SK-N-SH treated with all-trans-retinoic acid at 6 μM for 48 hours (cell line): Measurements from ENCODE around the gene DYNC2H1.

Experiments used
- ARNTL ChIP-seq: fragments of 450-650 bp; formaldehyde crosslinking; IDR thresholded peaks from 2 replicates; pipeline ENCODE4 v1.5.0; 2020; ENCODE audit warnings: low read depth, mild to moderate bottlenecking, moderate library complexity, borderline replicate concordance
- BACH2 ChIP-seq: fragments of 250-450 bp; sonication (Bioruptor Pico); IDR thresholded peaks from 2 replicates; pipeline ENCODE4 v1.9.0; 2021; ENCODE audit warnings: mild to moderate bottlenecking, borderline replicate concordance
- GLIS3 ChIP-seq: fragments of 250-450 bp; sonication (Bioruptor Pico); IDR thresholded peaks from 2 replicates; pipeline ENCODE4 v1.5.0; 2020; ENCODE audit warnings: mild to moderate bottlenecking, moderate library complexity
- PATZ1 ChIP-seq: fragments of 250-450 bp; sonication (Bioruptor Pico); IDR thresholded peaks from 2 replicates; pipeline ENCODE4 v1.8.0; 2020; ENCODE audit warnings: mild to moderate bottlenecking, moderate library complexity, borderline replicate concordance
- PPARA ChIP-seq: fragments of 250-450 bp; sonication (Bioruptor Pico); IDR thresholded peaks from 2 replicates; pipeline ENCODE4 v1.5.0; 2020; ENCODE audit warnings: mild to moderate bottlenecking, borderline replicate concordance
- RARB ChIP-seq: fragments of 250-450 bp; sonication (Bioruptor Pico); IDR thresholded peaks from 2 replicates; pipeline ENCODE4 v1.8.0; 2021; ENCODE audit warnings: mild to moderate bottlenecking, moderate library complexity
- SNAI2 ChIP-seq: fragments of 250-450 bp; sonication (Bioruptor Pico); IDR thresholded peaks from 2 replicates; pipeline ENCODE4 v1.5.0; 2020; ENCODE audit warnings: mild to moderate bottlenecking, moderate library complexity
- TOX ChIP-seq: fragments of 250-450 bp; sonication (Bioruptor Pico); IDR thresholded peaks from 2 replicates; pipeline ENCODE4 v1.8.0; 2021; ENCODE audit warnings: mild to moderate bottlenecking, moderate library complexity, borderline replicate concordance
- ZFP30 ChIP-seq: fragments of 450-650 bp; formaldehyde crosslinking; IDR thresholded peaks from 2 replicates; pipeline ENCODE4 v1.5.0; 2022; ENCODE audit warnings: mild to moderate bottlenecking, moderate library complexity
- ZNF565 ChIP-seq: fragments of 450-650 bp; formaldehyde crosslinking; conservative IDR thresholded peaks from 2 replicates; pipeline ENCODE4 v1.5.0; 2020; ENCODE audit warnings: low read depth, mild to moderate bottlenecking, moderate library complexity
- TF ChIP-seq, protein P1 (sequence below): fragments of 250-450 bp; sonication (Bioruptor Pico); IDR thresholded peaks from 2 replicates; pipeline ENCODE4 v1.5.0; 2020; ENCODE audit warnings: mild to moderate bottlenecking, moderate library complexity

DNA sequence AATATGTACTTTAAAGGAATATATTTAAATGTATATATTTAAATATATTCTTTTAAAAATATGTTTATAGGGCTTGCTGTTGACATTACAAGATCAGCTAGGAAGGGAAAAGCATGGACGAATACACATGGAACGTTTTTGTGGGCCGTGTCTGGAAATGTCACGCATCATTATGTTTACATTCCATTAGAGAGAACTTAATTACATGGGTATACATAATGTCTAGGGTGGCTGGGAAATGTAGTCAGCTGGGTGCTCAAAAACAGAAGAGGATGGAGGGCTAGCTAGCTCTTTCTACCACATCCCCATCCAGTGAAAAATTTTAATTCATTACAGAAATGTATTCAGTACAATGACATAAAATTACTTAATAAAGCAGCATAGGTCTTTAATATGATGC lies 371.2 kb downstream of the DYNC2H1 start:
- TF ChIP-seq ZFP30 (CRISPR knock-in tag) (no peak), GLIS3 (CRISPR knock-in tag) (no peak), PPARA (CRISPR knock-in tag) (no peak), TOX (CRISPR knock-in tag) (no peak), ZNF565 (CRISPR knock-in tag) (no peak), BACH2 (CRISPR knock-in tag) (no peak), SNAI2 (no peak), RARB (CRISPR knock-in tag) (no peak), ARNTL (CRISPR knock-in tag) (no peak), PATZ1 (CRISPR knock-in tag) (no peak)
- TF ChIP-seq, protein P1, sequence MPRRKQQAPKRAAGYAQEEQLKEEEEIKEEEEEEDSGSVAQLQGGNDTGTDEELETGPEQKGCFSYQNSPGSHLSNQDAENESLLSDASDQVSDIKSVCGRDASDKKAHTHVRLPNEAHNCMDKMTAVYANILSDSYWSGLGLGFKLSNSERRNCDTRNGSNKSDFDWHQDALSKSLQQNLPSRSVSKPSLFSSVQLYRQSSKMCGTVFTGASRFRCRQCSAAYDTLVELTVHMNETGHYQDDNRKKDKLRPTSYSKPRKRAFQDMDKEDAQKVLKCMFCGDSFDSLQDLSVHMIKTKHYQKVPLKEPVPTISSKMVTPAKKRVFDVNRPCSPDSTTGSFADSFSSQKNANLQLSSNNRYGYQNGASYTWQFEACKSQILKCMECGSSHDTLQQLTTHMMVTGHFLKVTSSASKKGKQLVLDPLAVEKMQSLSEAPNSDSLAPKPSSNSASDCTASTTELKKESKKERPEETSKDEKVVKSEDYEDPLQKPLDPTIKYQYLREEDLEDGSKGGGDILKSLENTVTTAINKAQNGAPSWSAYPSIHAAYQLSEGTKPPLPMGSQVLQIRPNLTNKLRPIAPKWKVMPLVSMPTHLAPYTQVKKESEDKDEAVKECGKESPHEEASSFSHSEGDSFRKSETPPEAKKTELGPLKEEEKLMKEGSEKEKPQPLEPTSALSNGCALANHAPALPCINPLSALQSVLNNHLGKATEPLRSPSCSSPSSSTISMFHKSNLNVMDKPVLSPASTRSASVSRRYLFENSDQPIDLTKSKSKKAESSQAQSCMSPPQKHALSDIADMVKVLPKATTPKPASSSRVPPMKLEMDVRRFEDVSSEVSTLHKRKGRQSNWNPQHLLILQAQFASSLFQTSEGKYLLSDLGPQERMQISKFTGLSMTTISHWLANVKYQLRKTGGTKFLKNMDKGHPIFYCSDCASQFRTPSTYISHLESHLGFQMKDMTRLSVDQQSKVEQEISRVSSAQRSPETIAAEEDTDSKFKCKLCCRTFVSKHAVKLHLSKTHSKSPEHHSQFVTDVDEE: no peak
